CD1c-positive myeloid dendritic cell (primary cell): ENCODE measurements around the gene IGSF23.
"Not testable (repeated sequence)": the region's sequence is repeated elsewhere in the genome, so short reads cannot be mapped to it uniquely, and the experiment has no call there.

Source experiments
- DNase-seq: peaks from one replicate; pipeline ENCODE4 v3.0.0-alpha.2; 2016; ENCODE audit errors: extremely low spot score

IGSF23 gene

DNA sequence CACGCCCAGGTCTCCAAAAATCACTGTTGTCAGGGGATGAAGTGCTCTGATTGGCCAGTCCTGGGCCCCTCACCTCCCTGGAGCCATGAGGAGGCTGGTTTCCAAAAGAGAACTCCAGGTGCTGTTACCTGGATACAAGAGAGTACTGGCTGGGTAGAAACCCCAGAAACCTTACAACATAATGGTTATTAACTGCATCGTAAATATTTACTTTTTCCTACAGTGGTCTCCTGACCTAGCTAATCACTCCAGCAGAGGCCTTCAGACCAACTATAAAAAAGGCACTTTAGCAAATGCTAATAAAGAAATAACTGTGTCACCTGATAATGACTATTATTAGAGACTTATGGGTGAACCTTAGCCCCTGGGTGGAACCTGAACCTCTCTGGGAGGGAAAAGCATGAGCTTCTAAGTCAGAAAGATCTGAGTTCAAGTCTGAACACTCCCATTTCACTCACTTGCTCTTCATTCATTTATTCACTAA is 1.5 kb upstream of the IGSF23 start:
- DNase-seq: no peak

DNA sequence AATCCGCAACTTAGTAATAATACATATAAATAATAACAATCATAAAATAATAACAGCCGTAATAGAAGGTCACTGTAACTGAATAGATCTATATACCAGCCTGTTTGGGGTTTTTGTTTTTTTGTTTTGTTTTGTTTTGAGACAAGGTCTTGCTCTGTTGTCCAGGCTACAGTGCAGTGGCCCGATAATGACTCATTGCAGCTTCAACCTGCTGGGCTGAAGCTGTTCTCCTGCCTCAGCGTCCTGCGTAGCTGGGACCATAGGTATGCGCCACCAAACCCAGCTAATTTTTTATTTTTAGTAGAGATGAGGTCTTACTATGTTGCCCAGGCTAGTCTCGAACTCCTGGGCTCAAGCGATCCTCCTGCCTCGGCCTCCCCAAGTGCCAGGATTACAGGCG is 950 bp downstream of the IGSF23 start:
- no peak for DNase-seq

DNA sequence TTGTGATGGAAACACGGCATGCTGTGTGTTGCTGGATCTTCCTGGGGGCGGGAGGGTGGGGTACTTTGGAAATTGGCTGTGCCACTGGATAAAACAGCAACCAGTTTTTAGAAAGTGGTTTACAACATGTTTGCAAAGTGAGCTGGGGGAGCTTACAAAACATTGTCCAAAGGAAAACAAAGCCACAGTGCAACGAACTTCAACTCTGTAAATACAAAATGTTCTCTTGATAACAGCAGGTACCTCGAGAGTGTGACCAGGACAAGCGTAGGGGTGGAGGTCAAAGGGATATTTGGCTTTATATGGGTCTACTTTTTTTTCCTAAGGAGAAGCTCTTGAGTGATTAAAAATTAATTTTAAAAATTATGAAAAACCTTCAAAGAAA is 2.5 kb downstream of the IGSF23 start:
- DNase-seq: no peak

- no peak for DNase-seq
Observed at GRCh38 chr19:44617110-44617880, 3.9 kb downstream of the IGSF23 start.

GRCh38 chr19:44618640-44619357 is 5.4 kb downstream of the IGSF23 start:
- no peak for DNase-seq

GRCh38 chr19:44620667-44621066 is 7.3 kb downstream of the IGSF23 start:
- DNase-seq: no peak

GRCh38 chr19:44621367-44621766 is 8.0 kb downstream of the IGSF23 start:
- DNase-seq: no peak

- peak; percentile 75 for DNase-seq
Observed at GRCh38 chr19:44623080-44623479, 9.7 kb downstream of the IGSF23 start.

DNA sequence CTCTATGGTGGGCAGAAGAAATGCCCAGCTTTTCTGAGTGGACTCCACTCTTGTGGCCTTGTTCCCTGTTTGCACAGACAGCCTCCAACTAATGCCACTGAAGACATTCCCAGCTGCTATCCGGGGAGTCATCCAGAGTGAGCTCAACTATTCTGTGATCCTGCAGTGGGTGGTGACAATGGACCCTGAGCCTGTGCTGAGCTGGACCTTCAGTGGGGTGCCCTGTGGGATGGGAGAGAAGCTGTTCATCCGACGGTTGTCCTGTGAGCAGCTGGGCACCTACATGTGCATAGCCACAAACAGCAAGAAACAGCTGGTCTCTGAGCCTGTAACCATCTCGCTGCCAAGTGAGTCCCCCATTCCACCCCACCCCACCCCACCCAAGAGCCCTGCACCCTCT is 10.3 kb downstream of the IGSF23 start:
- no peak for DNase-seq

DNA sequence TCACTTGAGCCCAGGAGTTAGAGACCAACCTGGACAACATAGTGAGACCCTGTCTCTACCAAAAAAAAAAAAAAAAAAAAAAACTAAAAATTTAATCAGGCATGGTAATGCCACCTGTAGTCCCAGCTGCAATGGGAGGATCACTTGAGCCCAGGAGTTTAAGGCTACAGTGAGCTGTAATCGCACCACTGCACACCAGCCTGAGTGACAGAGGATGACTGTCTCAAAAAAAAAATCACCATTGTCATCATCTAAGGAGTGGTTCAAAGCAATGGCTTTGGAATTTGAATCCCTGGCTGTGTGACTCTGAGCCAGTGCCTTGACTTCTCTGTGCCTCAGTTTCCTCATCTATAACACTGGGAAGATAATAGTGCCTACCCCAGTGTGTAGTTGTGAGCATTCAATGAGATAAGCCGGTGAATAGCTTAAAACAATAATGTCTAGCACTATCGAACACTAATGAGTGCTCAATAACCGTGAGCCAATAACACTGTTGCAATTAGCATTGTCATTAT is 11.5 kb downstream of the IGSF23 start:
- no peak for DNase-seq

DNA sequence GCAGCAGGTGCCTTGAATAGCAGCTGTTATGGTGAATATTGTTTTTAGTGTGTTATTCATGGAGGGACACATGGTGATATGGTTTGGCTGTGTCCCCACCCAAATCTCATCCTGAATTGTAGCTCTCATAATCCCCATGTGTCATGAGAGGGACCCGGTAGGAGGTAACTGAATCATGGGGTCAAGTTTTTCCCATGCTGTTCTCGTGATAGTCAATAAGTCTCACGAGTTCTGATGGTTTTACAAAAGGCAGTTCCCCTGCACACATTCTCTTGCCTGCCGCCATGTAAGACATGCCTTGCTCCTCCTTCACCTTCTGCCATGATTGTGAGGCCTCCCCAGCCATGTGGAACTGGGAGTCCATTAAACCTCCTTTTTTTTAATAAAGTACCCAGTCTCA is 12.3 kb downstream of the IGSF23 start:
- not testable (repeated sequence) for DNase-seq

DNA sequence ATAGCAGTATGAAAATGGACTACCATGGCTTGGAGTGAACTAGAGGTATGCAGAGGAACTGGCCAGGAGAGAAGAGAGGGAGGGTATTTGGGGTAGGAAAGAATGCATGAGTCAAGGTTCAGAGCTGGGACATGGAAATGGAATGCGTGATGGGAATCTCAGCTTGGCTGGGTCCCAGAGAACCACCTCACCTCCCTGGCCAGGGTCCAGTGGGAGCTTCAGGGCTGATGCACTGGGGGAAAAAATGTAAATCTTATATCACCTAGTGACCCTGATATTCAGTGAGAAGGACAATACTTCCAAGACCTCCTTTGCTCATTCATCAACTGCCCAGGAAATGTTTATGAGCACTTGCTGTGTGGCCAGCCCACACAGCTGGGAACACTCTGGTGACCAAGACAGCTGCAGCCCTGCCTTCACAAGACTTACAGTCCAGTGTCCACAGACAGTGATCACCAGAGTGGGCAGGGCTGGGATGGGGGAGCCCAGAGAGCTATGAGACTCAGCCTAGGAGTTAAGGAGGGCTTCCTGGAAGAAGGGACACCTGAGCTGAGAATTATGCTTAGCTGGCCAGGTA is 12.8 kb downstream of the IGSF23 start:
- DNase-seq: no peak

- no peak for DNase-seq
Observed at GRCh38 chr19:44627631-44628030, 14.3 kb downstream of the IGSF23 start.

DNA sequence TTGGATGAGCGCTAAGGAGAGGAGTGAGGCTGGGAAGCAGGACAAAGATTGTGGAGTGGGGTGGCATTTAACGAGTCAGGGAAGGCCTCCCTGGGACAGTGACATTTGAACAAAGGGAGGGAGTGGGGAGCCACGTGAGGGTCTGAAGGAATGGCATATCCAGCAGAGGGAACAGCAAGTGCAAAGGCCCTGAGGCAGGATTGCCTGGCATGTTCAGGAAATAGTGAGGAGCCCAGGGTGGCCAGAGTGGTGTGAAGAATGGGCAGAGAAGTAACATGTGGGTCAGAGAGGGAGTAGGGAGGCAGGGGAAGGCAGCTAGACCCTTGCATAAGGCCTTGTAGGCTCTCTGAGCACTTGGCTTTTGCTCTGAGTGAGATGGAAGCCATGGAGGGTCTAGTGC is 15.4 kb downstream of the IGSF23 start:
- no peak for DNase-seq

DNA sequence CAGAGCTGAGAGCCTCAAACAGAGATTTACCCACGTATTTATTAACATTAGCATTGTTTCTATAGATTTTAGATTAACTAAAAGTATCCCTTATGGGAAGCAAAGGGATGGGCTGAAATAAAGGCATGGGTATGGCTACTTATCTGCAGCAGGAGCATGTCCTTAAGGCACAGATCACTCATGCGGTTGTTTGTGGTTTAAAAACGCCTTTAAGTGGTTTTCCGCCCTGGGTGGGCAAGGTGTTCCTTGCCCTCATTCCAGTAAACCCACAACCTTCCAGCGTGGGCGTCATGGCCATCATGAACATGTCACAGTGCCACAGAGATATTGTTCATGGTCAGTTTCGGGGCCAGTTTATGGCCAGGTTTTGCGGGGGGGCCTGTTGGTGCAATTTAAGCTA is 18.2 kb downstream of the IGSF23 start:
- DNase-seq: not testable (repeated sequence)

GRCh38 chr19:44634058-44634457 is 20.7 kb downstream of the IGSF23 start:
- DNase-seq: not testable (repeated sequence)

- DNase-seq: no peak
Observed at GRCh38 chr19:44634785-44635184, 21.4 kb downstream of the IGSF23 start.

DNA sequence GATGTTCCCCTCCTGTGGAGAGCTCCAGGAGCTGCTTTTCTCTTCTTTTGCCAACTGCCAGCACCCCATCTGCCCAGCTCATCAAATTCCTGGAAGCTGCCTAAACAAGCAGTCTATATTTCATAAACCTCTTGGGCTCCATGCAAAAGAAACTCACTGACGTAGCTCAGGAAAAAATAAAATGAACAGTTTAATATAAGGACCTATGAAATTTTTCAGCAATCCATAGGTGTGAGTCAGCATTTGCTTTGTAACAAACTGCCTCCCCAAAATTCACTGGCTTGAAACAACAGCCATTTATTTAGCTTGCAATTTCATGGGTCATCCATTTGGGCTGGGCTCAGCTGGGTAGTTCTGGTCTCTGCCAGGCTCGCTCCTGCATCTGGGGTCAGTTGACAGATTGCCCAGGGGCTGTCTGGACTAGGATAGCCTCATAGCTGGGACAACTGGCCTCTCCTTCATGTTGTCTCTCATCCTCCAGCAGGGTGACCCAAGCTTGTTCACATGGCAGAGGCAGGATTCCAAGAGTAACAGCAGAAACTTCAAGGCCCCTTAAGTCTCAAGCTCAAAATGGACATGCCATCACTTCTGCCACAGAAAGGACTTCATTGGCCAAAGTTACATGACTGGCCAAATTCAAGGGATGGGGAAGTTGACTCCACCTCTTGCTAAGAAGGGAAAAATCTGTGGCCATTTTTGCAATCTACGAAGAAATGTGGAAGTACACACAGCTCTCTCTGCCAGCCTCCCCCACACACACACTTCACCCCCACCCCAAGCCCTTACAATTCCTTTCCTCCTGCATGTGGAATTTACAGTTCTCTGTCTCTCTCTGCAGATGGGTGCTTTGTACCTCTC is 22.4 kb downstream of the IGSF23 start:
- peak; percentile 85 for DNase-seq

- DNase-seq: no peak
Observed at GRCh38 chr19:44636439-44637389, 23.4 kb downstream of the IGSF23 start.

GRCh38 chr19:44637390-44637764 is 24.0 kb downstream of the IGSF23 start:
- DNase-seq: no peak

GRCh38 chr19:44640518-44640917 is 27.2 kb downstream of the IGSF23 start:
- DNase-seq: no peak
